Measurements from ENCODE around the gene NCAN.

NCAN gene

GRCh38 chr19:19285686-19286085 is 73.9 kb downstream of the NCAN start:
- DNase-seq (ENCODE audit: low read depth), result no peak

DNA sequence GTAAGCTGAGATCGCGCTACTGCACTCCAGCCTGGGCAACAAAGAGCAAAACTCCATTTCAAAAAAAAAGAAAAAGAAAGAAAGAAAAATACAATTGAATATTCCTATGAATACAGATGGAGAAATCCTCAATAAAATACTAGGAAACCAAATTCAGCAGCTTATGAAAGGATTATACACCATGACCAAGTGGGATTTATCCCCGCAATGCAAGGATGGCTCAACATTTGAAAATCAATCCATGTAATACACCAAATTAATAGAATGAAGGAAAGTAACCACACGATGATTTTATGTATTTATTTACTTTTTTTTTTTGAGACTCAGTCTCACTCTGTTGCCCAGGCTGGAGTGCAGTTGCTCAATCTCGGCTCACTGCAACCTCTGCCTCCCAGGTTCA is 80.8 kb downstream of the NCAN start:
- DNase-seq (ENCODE audit: low read depth), result no peak

DNA sequence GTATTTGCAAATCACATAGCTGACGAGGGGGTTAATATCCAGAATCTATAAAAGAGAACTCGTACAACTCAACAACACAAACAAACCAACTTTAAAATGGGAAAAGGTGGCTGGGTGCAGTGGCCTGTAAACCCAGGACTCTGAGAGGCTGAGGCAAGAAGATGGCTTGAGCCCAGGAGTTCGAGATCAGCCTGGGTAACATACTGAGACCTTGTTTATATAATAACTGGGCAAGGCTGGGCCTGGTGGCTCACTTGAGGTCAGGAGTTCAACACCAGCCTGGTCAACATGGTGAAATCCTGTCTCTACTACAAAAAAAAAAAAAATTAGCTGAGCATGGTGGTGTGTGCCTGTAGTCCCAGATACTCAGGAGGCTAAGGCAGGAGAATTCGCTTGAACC is 83.2 kb downstream of the NCAN start:
- DNase-seq (ENCODE audit: low read depth), result no peak

- no peak for DNase-seq (ENCODE audit: low read depth)
Measured at GRCh38 chr19:19296953-19297689, 85.4 kb downstream of the NCAN start.

DNA sequence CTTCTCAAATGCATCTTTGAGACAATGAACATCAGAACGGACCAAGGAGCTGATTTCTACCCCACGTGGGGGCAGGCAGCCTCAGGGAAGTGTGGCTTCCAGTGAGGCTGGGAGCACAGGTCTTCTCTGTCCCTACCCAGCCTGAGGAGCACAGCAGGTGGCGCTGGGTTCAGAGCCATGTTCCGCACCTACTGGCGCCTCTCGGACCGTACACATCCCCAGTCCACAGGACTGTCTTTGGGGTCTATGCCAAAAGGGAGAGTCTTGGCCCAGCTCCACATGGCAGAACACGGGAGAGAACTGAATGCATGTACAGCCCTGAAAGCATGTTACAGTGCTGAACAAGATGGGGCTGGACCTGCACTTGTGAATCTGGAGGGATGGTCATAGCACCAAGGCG is 86.0 kb downstream of the NCAN start:
- no peak for DNase-seq (ENCODE audit: low read depth)

GRCh38 chr19:19300613-19301012 is 88.9 kb downstream of the NCAN start:
- DNase-seq (ENCODE audit: low read depth), result no peak

All from activated T-cell treated with anti-CD3 and anti-CD28 coated beads for 1 hour (primary cell).